NCI-H524 (cell line): ENCODE results near the gene NR1H3.

Experiments used
- DNase-seq, 2 experiments: peaks; one replicate each; lab custom pipeline; 2025; lab: John Stamatoyannopoulos, UW

The NR1H3 gene

DNA sequence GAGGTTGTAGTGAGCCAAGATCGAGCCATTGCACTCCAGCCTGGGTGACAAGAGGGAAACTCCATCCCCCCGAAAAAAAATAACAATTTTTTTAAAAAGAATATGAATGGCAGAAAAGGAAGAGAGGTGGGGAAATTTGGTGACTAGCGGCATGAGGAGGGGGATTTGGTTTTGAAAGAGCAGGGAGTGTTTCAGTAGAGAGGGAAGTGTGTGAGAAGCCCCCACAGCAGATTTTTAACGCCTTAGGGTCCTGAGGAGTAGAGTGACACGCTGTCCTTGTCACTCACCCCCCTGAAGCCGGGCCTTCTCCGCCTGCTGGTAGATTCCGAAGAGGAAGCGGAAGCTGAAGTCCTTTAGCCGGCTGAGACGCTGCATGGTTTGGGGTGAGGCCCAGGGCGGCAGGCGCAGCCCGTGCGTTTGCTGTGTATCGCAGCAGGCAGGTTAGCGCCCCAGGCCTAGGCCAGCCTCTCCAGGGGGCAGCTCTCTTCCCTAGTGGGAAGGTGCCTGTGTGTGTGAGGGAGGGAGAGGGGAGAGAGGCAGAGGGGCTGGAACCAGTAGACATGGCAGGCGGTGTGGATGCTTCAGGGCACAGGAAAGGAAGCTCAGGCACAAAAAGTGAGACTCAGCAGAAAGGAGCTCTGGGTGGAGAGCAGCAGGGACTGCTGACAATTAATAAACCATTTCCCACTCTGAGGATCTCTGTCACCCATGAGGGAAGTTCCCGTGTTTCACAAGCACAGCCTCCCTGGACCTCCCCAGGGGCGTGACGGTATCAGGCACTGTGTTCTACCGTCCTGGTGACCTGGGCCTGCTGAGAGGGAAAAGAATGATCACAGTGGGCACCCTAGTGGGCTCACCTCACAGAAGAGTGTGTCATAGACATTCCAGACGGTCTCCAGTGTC lies 13.1 kb upstream of the NR1H3 start:
- no peak for DNase-seq

DNA sequence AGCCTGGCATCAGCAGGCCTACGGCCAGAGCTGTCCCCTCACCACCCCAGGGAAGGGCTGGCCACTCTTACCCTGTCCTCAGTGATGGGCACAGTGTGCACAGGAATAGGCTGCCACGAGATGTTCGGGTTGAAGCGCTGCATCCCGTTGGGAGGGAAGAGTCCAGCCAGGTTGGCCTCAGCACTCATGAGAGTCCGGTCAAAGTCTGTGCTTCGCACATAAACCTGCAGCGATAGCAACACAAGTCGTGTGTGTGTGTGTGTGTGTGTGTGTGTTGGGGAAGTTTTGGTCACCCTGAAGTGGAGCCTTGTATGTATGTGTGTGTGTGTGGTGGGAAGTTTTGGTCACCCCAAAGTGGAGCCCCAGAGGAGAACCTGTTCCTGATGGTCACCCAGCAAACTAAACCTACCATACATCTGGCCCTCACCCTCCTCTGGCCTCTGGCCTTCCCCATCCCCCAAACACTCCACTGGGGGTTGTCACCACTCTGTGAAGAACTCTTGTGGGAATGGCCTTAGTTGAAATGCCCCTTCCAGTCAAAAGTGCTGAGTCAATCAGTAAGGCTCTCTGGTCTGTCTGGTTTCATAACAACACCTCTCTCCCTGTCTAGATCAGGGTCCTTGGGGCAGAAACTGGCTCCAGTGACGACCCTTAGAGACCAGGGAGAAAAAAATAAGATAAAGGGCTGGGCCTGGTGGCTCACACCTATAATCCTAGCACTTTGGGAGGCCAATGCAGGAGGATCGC lies 12.0 kb upstream of the NR1H3 start:
- DNase-seq, result no peak

DNA sequence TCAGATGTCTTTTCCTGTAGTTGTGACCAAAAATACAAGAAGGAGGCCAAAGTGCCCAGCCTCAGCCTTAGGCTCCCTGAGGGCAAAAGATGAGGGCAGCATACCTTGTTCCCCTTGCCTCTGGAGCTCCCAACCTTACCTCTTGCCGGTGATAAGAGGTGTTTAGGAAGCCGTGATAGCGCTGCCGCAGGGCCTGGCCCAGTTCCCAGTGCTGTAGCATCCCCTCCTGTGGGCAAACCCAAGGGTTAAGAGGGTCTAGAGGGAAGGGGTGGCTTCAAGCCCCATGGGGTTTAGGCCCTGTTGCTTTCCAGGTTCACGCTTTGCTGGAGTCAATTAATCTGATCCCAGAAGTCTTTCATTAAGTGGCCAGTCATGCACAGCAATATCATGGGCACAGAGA lies 10.3 kb upstream of the NR1H3 start:
- no peak for DNase-seq

DNA sequence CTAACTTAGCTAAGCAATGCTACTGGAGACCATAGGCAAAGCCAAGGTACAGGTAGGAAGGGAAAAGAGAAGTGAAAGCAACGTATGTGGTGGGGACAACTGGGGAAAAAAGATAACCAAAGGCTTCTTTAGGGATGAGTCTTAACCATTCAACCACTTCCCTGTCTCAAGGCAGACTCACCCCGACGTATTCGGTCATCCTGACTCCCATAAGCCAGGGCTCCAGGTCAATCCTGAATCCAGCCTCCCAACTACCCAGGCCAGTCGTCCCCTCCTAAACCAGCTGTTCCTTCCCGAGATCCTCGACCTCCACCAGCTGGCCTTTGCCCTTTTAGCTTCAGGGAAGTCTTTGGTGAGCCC lies 9.5 kb upstream of the NR1H3 start:
- DNase-seq, result peak in 1 of 2 experiments; percentile 45

DNA sequence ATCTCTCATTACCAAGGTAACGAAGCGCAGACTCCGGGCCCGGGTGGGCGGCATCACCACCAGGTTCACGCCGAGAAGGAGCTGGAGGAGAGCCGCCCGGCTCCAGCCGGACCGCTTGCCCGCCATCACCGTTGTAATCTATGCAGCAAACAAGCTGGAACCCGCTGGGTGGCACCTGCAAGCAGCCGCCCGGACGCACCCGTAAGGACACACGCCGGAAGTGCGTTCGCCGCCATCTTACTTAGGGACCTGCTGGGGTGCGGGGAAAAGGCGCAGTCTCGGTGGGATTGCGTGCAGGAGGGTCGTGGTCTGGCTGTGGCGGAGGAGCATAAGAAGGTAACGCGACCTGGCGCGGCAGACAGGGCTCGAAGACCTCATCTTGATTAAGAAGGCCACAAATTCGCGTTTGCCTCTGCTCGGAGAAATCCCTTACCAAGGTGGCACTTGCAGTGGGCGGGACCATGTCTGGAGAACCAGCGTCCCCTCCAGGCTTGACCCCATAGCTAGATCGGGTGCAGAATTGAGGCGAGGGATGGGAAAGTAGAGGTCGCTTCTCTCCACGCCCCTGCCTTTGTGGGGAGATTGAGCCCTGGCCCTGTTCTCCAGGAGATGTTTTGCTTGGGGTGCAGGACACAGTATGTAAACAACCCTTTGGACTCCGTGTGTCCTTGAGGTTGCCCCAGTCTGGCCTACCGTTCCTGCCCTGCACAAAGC lies 9.0 kb upstream of the NR1H3 start, which contains the start of gene ACP2:
TSS of gene ACP2 (minus strand) at position 151 of the 714 bp plus-strand sequence. CDS start at position 126, 25 bp downstream.
- DNase-seq, result peak; percentile 79 to 88

DNA sequence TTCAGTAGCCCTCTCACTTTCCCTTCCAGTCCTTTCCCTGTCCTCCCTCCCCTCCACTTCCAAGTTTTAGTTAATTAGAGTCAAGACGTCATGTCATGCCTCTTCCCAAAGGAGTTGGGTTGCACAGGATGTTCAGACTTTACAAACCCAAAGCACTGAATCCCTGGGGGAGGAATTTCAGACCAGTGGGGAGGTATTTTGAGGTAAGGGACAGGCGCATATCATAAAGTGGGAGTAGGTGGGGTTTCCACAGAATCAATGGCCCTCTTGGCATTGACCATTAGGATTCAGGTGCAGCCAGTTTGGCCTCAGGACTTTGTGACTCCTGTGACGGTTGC lies 8.4 kb upstream of the NR1H3 start:
- DNase-seq, result no peak

DNA sequence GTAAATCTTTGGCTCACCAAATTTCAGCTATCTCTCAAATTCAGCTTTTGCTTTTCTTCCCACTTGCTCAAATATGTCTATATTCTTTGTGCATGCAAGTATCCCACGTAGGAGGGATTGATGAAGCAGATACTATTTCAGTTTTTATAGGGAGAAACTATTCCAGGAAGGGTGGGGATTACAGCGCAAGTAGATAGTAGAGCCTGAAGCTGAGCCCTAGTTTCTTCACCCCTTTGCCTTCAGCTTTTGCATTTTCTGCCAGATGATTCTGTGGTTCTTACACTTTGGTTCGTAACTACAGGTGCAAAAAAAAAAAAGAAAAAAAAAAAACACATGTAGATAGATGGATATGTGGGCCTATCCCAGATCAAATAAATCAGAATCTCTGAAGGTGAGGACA lies 6.0 kb upstream of the NR1H3 start:
- no peak for DNase-seq

DNA sequence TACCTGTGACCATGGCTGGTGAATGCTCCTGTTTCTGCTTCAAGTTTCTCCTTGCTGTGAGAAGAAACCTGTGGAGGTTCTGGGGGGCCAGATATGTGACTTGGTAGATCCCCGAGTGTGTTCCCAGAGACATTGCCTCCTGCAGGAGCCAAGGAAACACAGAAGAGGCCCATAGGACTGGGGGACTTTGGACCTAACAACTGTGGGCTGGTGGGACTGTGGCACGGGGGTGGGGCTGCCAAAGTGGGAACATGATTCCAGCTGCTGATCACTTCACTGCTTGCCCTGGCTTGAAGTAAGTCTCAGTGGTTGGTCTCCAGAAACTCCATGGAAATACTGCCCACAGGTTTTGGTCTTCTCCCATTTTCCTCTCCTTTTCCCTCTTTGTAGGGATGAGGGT lies 4.1 kb upstream of the NR1H3 start:
- no peak for DNase-seq

DNA sequence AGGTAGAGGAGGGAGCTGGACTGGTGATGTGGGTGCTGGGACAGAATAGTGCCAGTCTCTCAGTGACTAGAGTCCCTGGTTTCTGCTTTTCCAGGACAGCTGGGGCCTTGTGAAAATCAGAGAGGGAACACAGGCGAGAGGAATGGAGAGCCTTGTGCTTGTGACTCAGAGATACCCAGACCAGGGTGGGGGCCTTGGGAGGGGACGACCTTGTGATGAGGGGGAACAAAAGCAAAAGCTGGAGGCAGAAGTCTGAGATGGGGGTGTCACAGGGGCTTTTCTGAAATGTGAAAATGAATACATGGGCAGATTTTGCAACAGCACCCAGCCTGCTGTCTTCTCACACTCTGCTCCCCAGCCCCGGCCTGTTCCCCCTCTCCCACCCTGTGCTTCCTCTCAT lies 3.4 kb upstream of the NR1H3 start:
- no peak for DNase-seq

DNA sequence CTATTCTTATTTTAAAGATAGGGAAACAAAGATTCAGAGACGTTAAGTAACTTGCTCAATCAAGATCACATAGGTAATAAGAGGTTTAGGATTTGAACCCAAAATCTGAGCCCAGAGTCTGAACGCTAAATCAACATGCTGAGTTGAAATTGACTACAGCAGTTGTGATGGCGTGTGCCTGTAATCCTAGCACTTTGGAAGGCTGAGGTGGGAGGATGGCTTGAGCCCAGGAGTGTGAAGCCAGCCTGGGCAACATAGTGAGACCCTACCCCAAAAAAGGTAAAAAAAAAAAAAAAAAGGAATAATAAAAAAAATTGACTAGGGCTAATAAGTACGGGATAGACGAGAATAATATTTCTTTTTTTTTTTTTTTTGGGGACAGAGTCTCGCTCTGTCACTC lies 1.4 kb upstream of the NR1H3 start:
- no peak for DNase-seq

DNA sequence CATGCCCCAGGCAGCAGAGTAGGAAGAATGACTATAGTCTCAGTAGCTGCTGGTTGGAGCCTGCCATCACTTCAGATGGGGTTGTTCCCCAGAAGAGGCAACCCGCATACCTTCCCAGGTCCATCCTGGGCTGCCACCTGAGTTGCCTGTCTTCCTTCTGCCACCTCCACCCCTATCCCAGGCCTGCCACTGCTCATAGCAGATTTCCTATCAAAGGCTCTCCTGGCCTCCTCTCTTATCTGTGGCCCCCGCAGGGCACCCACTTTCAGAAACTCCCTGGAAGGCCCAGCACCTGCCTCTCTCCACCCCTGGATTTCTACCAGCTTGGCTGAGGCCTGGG lies 649 bp upstream of the NR1H3 start:
- DNase-seq, result no peak

DNA sequence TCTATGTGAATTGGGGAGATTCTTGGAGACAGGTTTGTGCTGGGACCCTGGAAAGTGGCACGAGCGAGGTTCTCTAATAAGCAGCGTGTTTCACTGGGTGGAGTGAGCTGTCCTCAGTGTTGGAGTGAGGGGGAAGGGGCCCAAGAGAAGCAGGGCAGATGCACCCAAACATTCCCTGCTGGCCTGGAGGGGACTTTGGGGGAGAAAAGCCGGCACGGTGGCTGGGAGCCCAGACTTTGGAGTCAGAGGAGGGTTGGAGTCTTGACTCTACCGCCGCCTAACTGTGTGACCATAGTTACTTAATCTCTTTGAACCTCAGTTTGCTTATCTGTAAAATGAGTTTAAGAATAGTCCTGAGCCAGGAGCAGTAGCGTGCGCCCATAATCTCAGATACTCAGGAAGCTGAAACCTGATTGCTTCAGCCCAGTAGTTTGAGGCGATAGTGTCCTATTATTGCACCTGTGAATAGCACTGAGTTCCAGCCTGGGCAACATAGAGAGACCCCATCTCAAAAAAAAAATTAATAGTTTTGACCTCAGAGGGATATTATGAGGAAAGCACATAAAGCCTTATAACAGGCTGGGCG lies 614 bp downstream of the NR1H3 start:
- no peak for DNase-seq

DNA sequence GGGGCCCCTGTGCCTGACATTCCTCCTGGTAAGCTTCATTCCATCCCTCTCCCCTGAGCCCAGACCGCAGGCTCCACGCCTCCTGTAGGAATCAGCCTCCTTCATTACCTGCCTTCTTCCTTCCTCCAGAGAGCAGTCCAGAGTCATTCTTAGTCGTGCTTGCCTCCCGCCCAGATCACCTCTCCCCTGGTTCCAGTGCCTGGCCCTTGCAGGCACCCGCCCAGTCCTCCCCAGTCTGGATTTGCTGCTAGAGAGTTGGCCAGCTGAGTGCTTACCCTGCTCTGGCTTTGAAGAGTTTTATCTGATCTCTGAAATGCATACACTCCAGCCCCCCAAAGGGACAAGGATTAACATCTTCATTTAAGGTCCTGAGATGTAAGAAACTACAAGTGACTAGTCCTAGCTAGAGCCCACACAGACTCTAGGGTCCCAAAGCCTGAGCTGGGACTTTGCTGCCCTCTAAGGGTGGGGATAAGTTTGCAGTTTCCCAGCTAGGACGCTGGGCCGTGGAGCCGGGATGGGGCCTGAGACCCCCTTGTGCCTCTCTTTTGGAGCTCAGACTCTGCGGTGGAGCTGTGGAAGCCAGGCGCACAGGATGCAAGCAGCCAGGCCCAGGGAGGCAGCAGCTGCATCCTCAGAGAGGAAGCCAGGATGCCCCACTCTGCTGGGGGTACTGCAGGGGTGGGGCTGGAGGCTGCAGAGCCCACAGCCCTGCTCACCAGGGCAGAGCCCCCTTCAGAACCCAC lies 1.6 kb downstream of the NR1H3 start:
- DNase-seq, result peak in 1 of 2 experiments; percentile 12

DNA sequence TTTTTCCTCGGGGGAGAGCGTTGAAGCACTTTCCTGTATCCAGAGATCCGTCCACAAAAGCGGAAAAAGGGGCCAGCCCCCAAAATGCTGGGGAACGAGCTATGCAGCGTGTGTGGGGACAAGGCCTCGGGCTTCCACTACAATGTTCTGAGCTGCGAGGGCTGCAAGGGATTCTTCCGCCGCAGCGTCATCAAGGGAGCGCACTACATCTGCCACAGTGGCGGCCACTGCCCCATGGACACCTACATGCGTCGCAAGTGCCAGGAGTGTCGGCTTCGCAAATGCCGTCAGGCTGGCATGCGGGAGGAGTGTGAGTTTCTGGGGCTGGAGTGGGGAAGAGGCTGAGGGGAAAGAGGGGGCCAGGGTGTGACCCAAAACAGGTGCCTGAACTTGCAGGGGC lies 2.6 kb downstream of the NR1H3 start:
- no peak for DNase-seq

DNA sequence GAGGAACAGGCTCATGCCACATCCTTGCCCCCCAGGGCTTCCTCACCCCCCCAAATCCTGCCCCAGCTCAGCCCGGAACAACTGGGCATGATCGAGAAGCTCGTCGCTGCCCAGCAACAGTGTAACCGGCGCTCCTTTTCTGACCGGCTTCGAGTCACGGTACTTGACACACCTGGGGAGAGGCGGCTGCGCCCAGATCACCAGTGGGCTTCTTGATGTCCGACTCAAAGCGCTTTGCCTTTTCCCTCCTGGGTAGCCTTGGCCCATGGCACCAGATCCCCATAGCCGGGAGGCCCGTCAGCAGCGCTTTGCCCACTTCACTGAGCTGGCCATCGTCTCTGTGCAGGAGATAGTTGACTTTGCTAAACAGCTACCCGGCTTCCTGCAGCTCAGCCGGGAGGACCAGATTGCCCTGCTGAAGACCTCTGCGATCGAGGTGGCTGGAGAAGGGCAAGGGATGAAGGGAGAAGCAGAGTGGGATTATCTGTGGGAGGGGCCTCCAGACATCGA lies 3.5 kb downstream of the NR1H3 start:
- DNase-seq, result no peak

DNA sequence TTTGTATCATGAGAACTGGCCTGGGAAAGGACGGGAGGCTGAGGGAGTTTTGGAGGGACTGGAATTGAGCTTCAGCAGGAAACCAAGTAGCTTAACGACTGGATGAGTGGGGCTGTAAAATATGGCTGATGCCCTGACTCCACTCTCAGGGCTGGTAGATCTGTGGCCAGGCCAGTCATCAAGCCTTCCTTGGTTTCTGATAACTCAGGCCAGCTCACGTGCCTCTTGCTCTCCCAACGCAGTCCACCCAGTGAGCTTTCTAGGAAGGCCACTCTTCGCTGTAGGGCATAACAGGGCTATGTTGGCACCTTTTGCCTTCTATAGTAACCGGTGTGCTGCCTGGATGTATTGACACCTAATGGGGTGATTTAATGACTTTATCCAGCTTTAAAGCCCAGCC lies 6.3 kb downstream of the NR1H3 start:
- DNase-seq, result no peak

DNA sequence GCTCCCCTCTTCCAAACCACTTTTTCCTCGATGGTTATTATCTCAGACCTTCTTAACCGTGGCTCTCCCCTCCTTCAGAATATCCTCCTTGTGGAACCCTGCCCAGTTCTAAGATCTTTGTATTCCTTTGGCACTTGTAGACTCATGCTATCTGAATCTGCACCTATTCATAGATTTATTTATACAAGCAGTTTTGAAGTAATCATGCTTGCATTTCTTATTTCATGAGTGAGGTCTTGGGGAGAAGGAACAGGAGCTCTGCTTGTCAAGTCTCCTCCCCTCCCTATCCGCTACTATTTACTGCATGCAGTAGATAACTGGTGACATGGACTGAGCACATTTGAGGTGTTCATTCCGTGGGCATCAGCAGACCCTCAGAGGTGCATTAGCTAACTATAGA lies 6.7 kb downstream of the NR1H3 start:
- DNase-seq, result no peak

DNA sequence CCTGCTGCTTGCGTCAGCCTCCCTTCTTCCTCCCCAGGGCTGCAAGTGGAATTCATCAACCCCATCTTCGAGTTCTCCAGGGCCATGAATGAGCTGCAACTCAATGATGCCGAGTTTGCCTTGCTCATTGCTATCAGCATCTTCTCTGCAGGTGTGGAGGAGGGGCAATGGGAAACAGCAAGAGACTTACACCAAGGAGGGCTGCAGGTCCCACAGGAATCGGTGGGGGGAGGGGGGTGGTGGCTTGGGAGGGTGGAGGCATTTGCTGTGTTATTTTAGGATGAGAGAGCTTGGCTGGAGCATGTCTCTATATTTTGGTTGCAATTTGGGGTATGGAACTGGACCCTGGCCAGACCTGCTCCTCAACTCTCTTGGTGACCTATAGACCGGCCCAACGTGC lies 10.1 kb downstream of the NR1H3 start:
- no peak for DNase-seq

DNA sequence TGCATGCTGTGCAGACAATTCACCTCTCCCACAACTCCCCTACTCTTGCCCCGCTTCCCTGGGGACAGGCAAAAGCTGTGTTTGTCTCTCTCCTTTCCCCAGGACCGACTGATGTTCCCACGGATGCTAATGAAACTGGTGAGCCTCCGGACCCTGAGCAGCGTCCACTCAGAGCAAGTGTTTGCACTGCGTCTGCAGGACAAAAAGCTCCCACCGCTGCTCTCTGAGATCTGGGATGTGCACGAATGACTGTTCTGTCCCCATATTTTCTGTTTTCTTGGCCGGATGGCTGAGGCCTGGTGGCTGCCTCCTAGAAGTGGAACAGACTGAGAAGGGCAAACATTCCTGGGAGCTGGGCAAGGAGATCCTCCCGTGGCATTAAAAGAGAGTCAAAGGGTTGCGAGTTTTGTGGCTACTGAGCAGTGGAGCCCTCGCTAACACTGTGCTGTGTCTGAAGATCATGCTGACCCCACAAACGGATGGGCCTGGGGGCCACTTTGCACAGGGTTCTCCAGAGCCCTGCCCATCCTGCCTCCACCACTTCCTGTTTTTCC lies 10.7 kb downstream of the NR1H3 start:
- no peak for DNase-seq

DNA sequence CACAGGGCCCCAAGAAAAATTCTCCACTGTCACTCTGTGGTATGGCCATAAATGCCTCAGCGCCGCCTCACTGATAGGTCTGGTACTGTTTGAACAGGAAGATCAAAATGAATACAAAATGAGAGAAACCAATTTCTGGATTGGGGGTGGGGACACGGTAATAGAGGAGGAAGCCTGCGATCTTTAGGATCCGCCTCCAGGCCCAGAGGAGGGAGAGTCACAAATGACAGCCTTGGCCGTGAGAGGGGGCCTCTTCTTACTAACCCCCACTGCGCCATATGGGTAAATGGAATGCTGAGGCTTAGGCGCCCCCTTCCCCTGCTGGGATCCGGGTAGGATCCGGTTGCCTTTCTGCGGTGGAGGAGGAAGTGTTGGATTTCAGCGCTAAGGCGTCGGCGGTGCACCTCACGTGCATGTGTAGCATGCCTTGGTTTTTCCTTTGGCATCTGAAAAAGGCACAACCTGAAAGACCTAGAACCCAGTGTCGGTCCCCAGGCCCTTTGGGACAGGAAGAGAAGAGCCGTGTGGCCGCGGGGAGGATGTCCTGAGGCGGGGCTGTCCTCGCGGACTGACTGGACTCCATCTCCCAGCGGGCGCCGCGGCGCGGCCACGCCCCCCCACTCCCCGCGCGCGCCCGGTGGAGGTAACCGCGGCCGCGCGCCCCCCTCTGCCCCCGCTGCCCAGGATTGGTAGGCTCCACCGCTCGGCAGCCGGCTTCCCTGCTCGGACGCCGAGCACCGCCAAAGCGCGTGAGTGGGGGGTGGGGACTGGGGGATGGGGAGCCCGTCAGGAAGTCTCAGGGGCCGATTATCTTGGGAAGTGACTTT lies 11.4 kb downstream of the NR1H3 start:
- DNase-seq, result peak; percentile 79 to 89
